ENCODE results near the gene FHAD1. TPM values are rescaled to one million over a fixed set of nuclear protein-coding genes. Genes with fewer than 3 reads are reported as not detected.

The FHAD1 gene
- total RNA-seq, 2 donors from 2014 or later, result not detected

DNA sequence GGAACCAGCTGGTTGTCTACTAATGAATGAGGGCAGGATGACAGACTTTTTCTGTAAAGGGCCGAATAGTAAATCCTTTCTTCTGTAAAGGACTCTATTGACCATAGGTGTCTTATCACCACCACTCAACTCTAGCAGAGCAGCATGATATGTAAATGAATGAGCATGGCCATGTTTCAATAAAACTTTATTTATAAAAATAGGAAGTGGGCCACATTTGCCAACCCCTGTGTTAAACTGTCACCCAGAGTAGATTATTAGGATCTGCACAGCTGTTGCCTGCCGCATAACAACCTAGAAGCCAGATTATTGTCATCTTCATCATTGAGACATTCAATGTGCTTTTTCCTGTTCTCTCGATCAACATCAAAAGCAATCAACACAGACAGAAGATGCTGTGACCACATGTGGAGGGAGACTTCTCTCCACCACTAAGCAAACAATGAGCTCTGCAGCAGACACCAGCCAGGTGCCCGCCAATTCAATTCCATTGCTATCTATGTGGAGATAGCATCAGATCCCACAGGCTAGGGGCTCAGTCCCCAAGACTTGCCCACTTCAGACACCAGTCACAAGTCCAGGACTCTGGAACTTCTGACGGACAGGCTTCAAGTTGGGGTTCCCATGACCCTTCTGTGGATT is 155.9 kb downstream of the FHAD1 start:
- H3K4me1 Mint-ChIP-seq, result peaks cover 2% of the 10 kb centered on the region
- no peak for ATAC-seq
- H3K4me3 Mint-ChIP-seq, result no peak overlapping the region
- no peaks in the 10 kb centered on the region for H3K36me3 Mint-ChIP-seq (ENCODE audit: low read depth)
- no peaks in the 10 kb centered on the region for H3K9me3 ChIP-seq (ENCODE audit: control insufficient read depth, low read length, poor library complexity, severe bottlenecking)
- H3K27me3 Mint-ChIP-seq, result no peaks in the 10 kb centered on the region
- no peak for DNase-seq
- H3K27ac Mint-ChIP-seq, result peak overlapping the region; percentile 14

GRCh38 chr1:15403962-15404580 is 157.0 kb downstream of the FHAD1 start:
- Mint-ChIP-seq H3K36me3 (ENCODE audit: low read depth) (no peaks in the 10 kb centered on the region), H3K27ac (peak overlapping the region; percentile 24), H3K27me3 (no peaks in the 10 kb centered on the region), H3K4me3 (no peak overlapping the region), H3K4me1 (peaks cover 2% of the 10 kb centered on the region)
- DNase-seq (no peak), ATAC-seq (no peak)
- H3K9me3 ChIP-seq (ENCODE audit: control insufficient read depth, low read length, poor library complexity, severe bottlenecking), result no peaks in the 10 kb centered on the region

DNA sequence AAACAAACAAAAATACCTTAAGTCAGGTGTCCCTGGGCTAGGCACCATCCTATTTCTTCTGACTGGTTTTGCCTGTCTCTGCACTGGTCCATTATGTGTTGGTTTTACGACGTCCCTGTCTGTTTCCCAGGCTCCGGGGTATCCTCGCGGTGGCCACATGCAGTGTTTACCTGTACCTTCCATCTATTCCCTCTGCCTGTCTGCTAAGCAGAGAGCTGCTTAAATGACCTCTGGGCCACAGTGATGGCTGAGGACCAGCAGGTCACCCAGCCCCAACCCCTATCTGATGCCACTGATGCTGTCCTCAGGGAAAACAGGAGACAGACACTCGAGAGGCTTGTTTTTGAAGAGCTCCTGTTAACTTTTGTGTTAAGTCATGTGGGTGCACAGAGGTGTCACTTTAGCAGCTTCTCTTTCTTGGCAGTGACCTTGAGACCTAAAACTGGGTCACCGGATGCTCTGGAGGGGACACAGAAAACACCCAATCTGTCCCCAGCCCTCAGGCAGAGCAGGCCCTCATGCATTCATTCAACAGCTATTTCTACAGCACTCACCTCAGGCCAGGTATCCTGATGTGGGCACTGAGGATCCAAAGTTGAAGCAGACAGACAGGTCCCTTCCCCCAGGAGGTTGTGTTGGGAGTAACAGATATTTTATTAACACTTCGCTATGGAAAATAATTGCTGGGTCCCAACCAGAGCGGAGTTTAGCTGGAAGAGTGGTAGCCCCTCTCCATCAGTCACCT is 158.3 kb downstream of the FHAD1 start:
- Mint-ChIP-seq H3K27ac (peak overlapping the region; percentile 83), H3K4me3 (no peak overlapping the region), H3K27me3 (no peaks in the 10 kb centered on the region), H3K4me1 (peaks cover 4% of the 10 kb centered on the region), H3K36me3 (ENCODE audit: low read depth) (no peaks in the 10 kb centered on the region)
- no peak for ATAC-seq
- H3K9me3 ChIP-seq (ENCODE audit: control insufficient read depth, low read length, poor library complexity, severe bottlenecking), result no peaks in the 10 kb centered on the region
- DNase-seq, result no peak

- ATAC-seq, result no peak
- Mint-ChIP-seq H3K27ac (peak overlapping the region; percentile 98), H3K36me3 (ENCODE audit: low read depth) (no peaks in the 10 kb centered on the region), H3K4me3 (peak overlapping the region; percentile 12), H3K27me3 (no peaks in the 10 kb centered on the region), H3K4me1 (peaks cover 18% of the 10 kb centered on the region)
- H3K9me3 ChIP-seq (ENCODE audit: control insufficient read depth, low read length, poor library complexity, severe bottlenecking), result no peaks in the 10 kb centered on the region
- no peak for DNase-seq
Observed at GRCh38 chr1:15406614-15407559, 159.9 kb downstream of the FHAD1 start.

DNA sequence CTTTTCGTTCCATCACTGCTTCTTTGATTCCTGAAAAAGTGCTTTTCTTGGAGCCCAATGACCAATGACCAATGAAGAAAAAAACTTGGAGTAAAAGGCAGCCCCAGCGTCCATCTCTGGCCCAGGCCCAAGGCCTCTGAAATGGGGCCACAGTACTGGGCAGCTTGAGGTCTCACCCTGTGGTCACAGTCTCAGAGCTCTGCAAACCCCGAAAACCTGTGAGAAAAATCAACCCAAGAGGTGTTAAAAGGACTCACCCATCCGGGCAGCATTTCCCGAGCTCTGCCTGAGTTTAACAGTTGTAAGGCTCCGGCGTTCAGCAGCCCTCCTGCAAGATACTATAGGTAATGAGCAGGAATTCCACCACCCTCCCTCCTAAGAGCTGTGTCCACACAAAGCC is 160.6 kb downstream of the FHAD1 start:
- Mint-ChIP-seq H3K4me3 (no peak overlapping the region), H3K27ac (peak overlapping the region; percentile 98), H3K27me3 (no peaks in the 10 kb centered on the region), H3K4me1 (peaks cover 25% of the 10 kb centered on the region), H3K36me3 (ENCODE audit: low read depth) (no peaks in the 10 kb centered on the region)
- no peak for ATAC-seq
- no peak for DNase-seq
- no peaks in the 10 kb centered on the region for H3K9me3 ChIP-seq (ENCODE audit: control insufficient read depth, low read length, poor library complexity, severe bottlenecking)

DNA sequence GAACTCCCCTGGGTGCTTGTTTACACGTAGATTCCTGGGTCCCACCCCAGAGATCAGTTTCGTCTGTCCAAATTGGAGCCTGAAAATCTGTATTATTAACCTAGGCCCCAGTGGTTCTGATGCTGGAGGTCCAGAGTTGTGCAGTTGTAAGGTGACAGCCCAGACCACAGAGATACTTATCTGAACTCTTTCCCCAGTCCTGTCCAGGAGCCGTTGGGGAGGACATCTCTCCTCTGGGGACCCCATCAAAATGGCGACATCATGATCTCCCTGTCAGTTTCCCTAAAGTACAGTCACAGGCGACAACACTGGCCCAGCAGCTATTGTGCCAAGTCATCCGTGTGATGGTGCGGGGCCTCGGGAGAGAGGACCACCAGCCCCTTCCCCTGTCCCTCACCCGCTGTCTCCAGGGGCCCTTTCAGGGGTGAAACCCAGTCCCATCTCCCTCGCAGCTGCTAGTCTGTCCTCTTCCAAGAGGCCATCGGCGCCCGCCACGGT is 161.9 kb downstream of the FHAD1 start:
- Mint-ChIP-seq H3K4me1 (peaks cover 29% of the 10 kb centered on the region), H3K36me3 (ENCODE audit: low read depth) (no peaks in the 10 kb centered on the region), H3K27me3 (no peaks in the 10 kb centered on the region), H3K27ac (peak overlapping the region; percentile 98), H3K4me3 (peak overlapping the region; percentile 97)
- ATAC-seq, result no peak
- no peak for DNase-seq
- no peaks in the 10 kb centered on the region for H3K9me3 ChIP-seq (ENCODE audit: control insufficient read depth, low read length, poor library complexity, severe bottlenecking)

- H3K4me1 Mint-ChIP-seq, result peaks cover 33% of the 10 kb centered on the region
Observed at GRCh38 chr1:15409388-15410222, 162.6 kb downstream of the FHAD1 start, which contains the start of gene EFHD2. EFHD2 (plus strand) TSS chr1:15409888; CDS start chr1:15409972, 84 bp downstream.

DNA sequence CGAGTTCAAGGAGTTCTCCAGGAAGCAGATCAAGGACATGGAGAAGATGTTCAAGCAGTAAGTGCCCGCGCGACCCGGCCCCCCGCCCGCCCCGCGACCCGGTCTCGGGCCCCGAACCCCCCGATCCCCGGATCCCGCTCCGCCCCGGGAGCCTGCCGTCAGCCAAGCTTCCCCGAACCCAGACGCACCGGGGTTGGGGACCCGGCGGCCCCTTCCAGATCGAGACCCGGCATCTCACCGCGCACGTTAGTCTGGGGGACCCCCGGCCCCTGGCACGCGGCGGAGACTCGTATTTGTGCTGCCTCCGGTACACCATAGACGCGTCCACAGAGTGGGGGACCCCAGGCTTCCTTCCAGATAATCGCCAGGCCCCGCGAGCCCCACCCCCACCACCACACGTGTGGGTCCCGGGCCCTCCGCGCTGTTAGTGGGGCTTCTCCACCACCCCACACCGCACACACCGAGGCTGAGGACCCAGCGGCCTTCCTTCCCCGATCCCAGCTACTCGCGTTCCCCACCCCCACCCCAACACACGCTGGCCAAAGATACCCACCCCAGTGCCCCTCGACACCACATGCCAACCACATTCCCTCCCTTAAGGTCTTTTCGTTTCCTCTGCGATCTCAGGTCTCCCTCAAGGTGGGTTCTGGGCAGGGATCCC is 163.3 kb downstream of the FHAD1 start:
- no peaks in the 10 kb centered on the region for H3K27me3 Mint-ChIP-seq
- DNase-seq (no peak), ATAC-seq (no peak)
- no peaks in the 10 kb centered on the region for H3K36me3 Mint-ChIP-seq (ENCODE audit: low read depth)
- H3K4me1 Mint-ChIP-seq, result peaks cover 36% of the 10 kb centered on the region
- peak overlapping the region; percentile 98 for H3K27ac Mint-ChIP-seq
- H3K9me3 ChIP-seq (ENCODE audit: control insufficient read depth, low read length, poor library complexity, severe bottlenecking), result no peaks in the 10 kb centered on the region
- peak overlapping the region; percentile 97 for H3K4me3 Mint-ChIP-seq

More at GRCh38 chr1:15409388-15410222, 162.6 kb downstream of the FHAD1 start, which contains the start of gene EFHD2:
- peak; percentile 79 for ATAC-seq
- no peaks in the 10 kb centered on the region for H3K36me3 Mint-ChIP-seq (ENCODE audit: low read depth)
- no peaks in the 10 kb centered on the region for H3K27me3 Mint-ChIP-seq
- peak; percentile 82 to 94 (median 89) for DNase-seq
- peak within 1 kb of the TSS; percentile 97 for H3K4me3 Mint-ChIP-seq
- peak within 1 kb of the TSS; percentile 98 for H3K27ac Mint-ChIP-seq
- H3K9me3 ChIP-seq (ENCODE audit: control insufficient read depth, low read length, poor library complexity, severe bottlenecking), result no peaks in the 10 kb centered on the region

- Mint-ChIP-seq H3K4me1 (peaks cover 41% of the 10 kb centered on the region), H3K4me3 (peak overlapping the region; percentile 97), H3K27ac (peak overlapping the region; percentile 98), H3K36me3 (ENCODE audit: low read depth) (no peaks in the 10 kb centered on the region), H3K27me3 (no peaks in the 10 kb centered on the region)
- DNase-seq (no peak), ATAC-seq (no peak)
- H3K9me3 ChIP-seq (ENCODE audit: control insufficient read depth, low read length, poor library complexity, severe bottlenecking), result no peaks in the 10 kb centered on the region
Observed at GRCh38 chr1:15410884-15411245, 163.8 kb downstream of the FHAD1 start.

GRCh38 chr1:15411593-15412137 is 164.6 kb downstream of the FHAD1 start:
- DNase-seq, result no peak
- Mint-ChIP-seq H3K27ac (peak overlapping the region; percentile 98), H3K27me3 (no peaks in the 10 kb centered on the region), H3K4me1 (peaks cover 49% of the 10 kb centered on the region), H3K4me3 (peak overlapping the region; percentile 97), H3K36me3 (ENCODE audit: low read depth) (no peaks in the 10 kb centered on the region)
- H3K9me3 ChIP-seq (ENCODE audit: control insufficient read depth, low read length, poor library complexity, severe bottlenecking), result no peaks in the 10 kb centered on the region
- ATAC-seq, result peak; percentile 19

- DNase-seq, result peak in 1 of 3 donors; percentile 44
- peak; percentile 27 for ATAC-seq
- Mint-ChIP-seq H3K4me3 (peak overlapping the region; percentile 97), H3K27ac (peak overlapping the region; percentile 98), H3K4me1 (peaks cover 54% of the 10 kb centered on the region), H3K36me3 (ENCODE audit: low read depth) (no peaks in the 10 kb centered on the region), H3K27me3 (no peaks in the 10 kb centered on the region)
- no peaks in the 10 kb centered on the region for H3K9me3 ChIP-seq (ENCODE audit: control insufficient read depth, low read length, poor library complexity, severe bottlenecking)
Observed at GRCh38 chr1:15412175-15412800, 165.3 kb downstream of the FHAD1 start.
